SK-N-MC (cell line): ENCODE data around the gene KDM6A.

Experiments used
- DNase-seq: peaks from one replicate; pipeline ENCODE4 v3.0.0-alpha.2; 2011; ENCODE audit warnings: low read depth, low spot score
- H3K27ac ChIP-seq: fragments of 200-600 bp; sonication (generic); 2 replicates; pipeline ENCODE4 v1.5.1; 2016; ENCODE audit warnings: mixed run types
- H3K36me3 ChIP-seq: fragments of 200-600 bp; sonication (generic); 2 replicates; pipeline ENCODE4 v1.6.1; 2017; ENCODE audit warnings: antibody characterized with exemption, low read length, mixed read lengths; ENCODE audit not compliant: insufficient read depth
- H3K4me3 ChIP-seq: fragments of 200-600 bp; sonication (generic); 2 replicates; pipeline ENCODE4 v1.5.1; 2016
- H3K9ac ChIP-seq: fragments of 200-600 bp; sonication (generic); 2 replicates; pipeline ENCODE4 v1.8.0; 2017; ENCODE audit warnings: mixed run types, mixed read lengths; ENCODE audit not compliant: insufficient read length
- H3K9me3 ChIP-seq: fragments of 200-600 bp; sonication (generic); 2 replicates; pipeline ENCODE4 v1.6.1; 2017; ENCODE audit warnings: low read depth, mild to moderate bottlenecking, antibody characterized with exemption, low read length, moderate library complexity, mixed read lengths
- EZH2 ChIP-seq: fragments of 200-600 bp; sonication (generic); IDR thresholded peaks from one replicate; pipeline ENCODE4 v1.6.1; 2017; ENCODE audit warnings: antibody characterized with exemption
- FOXP2 ChIP-seq: optimal IDR thresholded peaks from 2 replicates; pipeline ENCODE3; 2011; ENCODE audit warnings: mild to moderate bottlenecking, moderate library complexity; ENCODE audit not compliant: insufficient read depth; ENCODE audit errors: extremely low read length, control extremely low read depth
- POLR2AphosphoS5 ChIP-seq: IDR thresholded peaks from 2 replicates; pipeline ENCODE4 v1.6.1; 2012; ENCODE audit warnings: mild to moderate bottlenecking, low read depth, low read length, borderline replicate concordance

KDM6A gene

GRCh38 chrX:44973420-44973932 is 100.5 kb downstream of the KDM6A start:
- Histone ChIP-seq H3K36me3 (peaks cover 12% of the 10 kb centered on the region), H3K4me3 (no peak overlapping the region), H3K9me3 (no peaks in the 10 kb centered on the region), H3K9ac (no peak overlapping the region), H3K27ac (no peak overlapping the region)
- no peak for DNase-seq
- TF ChIP-seq POLR2AphosphoS5 (no peak), EZH2 (no peak), FOXP2 (no peak)

- TF ChIP-seq FOXP2 (no peak), EZH2 (no peak), POLR2AphosphoS5 (no peak)
- H3K9ac ChIP-seq, result no peak overlapping the region
- peaks cover 12% of the 10 kb centered on the region for H3K36me3 ChIP-seq
- H3K4me3 ChIP-seq, result no peak overlapping the region
- no peaks in the 10 kb centered on the region for H3K9me3 ChIP-seq
- DNase-seq, result no peak
- no peak overlapping the region for H3K27ac ChIP-seq
Observed at GRCh38 chrX:44974451-44974850, 101.5 kb downstream of the KDM6A start.

- Histone ChIP-seq H3K36me3 (peaks cover 12% of the 10 kb centered on the region), H3K27ac (no peak overlapping the region), H3K9me3 (no peaks in the 10 kb centered on the region), H3K9ac (no peak overlapping the region), H3K4me3 (no peak overlapping the region)
- TF ChIP-seq FOXP2 (no peak), EZH2 (no peak), POLR2AphosphoS5 (no peak)
- no peak for DNase-seq
Observed at GRCh38 chrX:44975666-44976263, 102.8 kb downstream of the KDM6A start.

- TF ChIP-seq POLR2AphosphoS5, result no peak
- no peak for TF ChIP-seq EZH2
- no peak for TF ChIP-seq FOXP2
- Histone ChIP-seq H3K9ac (no peak overlapping the region), H3K9me3 (no peaks in the 10 kb centered on the region)
Observed at GRCh38 chrX:44978976-44979375, 106.0 kb downstream of the KDM6A start.

GRCh38 chrX:44980403-44980802 is 107.4 kb downstream of the KDM6A start:
- DNase-seq, result no peak
- no peak overlapping the region for H3K9ac ChIP-seq
- TF ChIP-seq FOXP2, result no peak
- no peak for TF ChIP-seq POLR2AphosphoS5
- no peak for TF ChIP-seq EZH2
- H3K9me3 ChIP-seq, result no peaks in the 10 kb centered on the region
- H3K4me3 ChIP-seq, result no peak overlapping the region
- no peak overlapping the region for H3K27ac ChIP-seq
- H3K36me3 ChIP-seq, result no peaks in the 10 kb centered on the region

More at GRCh38 chrX:44978976-44979375, 106.0 kb downstream of the KDM6A start:
- Histone ChIP-seq H3K4me3 (no peak overlapping the region), H3K36me3 (peaks cover 10% of the 10 kb centered on the region), H3K27ac (no peak overlapping the region)
- no peak for DNase-seq

- no peak overlapping the region for H3K9ac ChIP-seq
- TF ChIP-seq POLR2AphosphoS5, result no peak
- TF ChIP-seq EZH2, result no peak
- TF ChIP-seq FOXP2, result no peak
- no peaks in the 10 kb centered on the region for H3K9me3 ChIP-seq
- no peak overlapping the region for H3K27ac ChIP-seq
- no peak overlapping the region for H3K4me3 ChIP-seq
- no peaks in the 10 kb centered on the region for H3K36me3 ChIP-seq
- DNase-seq, result no peak
Observed at GRCh38 chrX:44980883-44981282, 107.9 kb downstream of the KDM6A start.

GRCh38 chrX:44989995-44990770 is 117.2 kb downstream of the KDM6A start:
- H3K4me3 ChIP-seq, result no peak overlapping the region
- TF ChIP-seq FOXP2, result no peak
- TF ChIP-seq EZH2, result no peak
- TF ChIP-seq POLR2AphosphoS5, result no peak
- no peaks in the 10 kb centered on the region for H3K9me3 ChIP-seq
- no peak for DNase-seq
- no peak overlapping the region for H3K9ac ChIP-seq
- H3K36me3 ChIP-seq, result no peaks in the 10 kb centered on the region
- H3K27ac ChIP-seq, result no peak overlapping the region

GRCh38 chrX:44992775-44993174 is 119.8 kb downstream of the KDM6A start:
- TF ChIP-seq EZH2 (no peak), POLR2AphosphoS5 (no peak), FOXP2 (no peak)
- Histone ChIP-seq H3K4me3 (no peak overlapping the region), H3K27ac (no peak overlapping the region), H3K9ac (no peak overlapping the region), H3K36me3 (no peaks in the 10 kb centered on the region), H3K9me3 (no peaks in the 10 kb centered on the region)
- DNase-seq, result no peak

GRCh38 chrX:44996277-44996676 is 123.3 kb downstream of the KDM6A start:
- H3K9me3 ChIP-seq, result no peaks in the 10 kb centered on the region
- no peak overlapping the region for H3K9ac ChIP-seq
- no peak for TF ChIP-seq FOXP2
- no peak for TF ChIP-seq EZH2
- TF ChIP-seq POLR2AphosphoS5, result no peak
- DNase-seq, result no peak
- no peak overlapping the region for H3K27ac ChIP-seq
- no peak overlapping the region for H3K4me3 ChIP-seq
- H3K36me3 ChIP-seq, result no peaks in the 10 kb centered on the region
